Erythroblast (primary cell): ENCODE data around the gene DCPS.

Experiments
- GATA1 ChIP-seq: IDR thresholded peaks from 2 replicates; pipeline ENCODE4 v1.6.1; 2011; ENCODE audit warnings: low read depth, mild to moderate bottlenecking, control low read depth, low read length, moderate library complexity
- POLR2A ChIP-seq: IDR thresholded peaks from 2 replicates; pipeline ENCODE4 v1.6.1; 2011; ENCODE audit warnings: mild to moderate bottlenecking, low read length

DNA sequence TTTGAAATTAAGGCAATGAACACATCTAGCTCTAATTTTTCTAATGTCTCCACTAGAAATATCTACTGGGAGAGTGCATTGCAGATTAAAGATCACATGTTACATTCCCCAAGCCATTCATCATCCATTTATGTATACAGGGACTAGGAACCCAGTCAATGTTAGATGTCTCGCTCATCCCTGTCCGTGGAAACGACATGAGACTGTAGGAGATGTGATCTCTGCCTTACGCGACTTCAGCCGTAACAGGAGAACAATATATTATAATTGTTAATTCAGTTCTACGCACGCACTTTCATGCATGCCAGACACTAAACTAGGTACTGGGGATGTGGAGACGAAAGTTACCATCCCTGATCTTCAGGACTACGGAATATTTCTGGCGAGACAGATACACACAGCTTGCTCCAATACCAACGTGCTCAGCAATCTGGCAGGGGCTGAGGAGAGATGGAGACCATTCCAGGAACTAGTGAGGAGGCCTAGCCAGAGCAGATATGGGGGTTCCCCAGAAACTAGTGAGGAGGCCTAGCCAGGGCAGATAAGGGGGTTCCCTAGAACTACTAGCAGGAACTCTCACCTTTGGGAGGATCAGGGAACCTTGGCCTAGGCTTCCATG, 706 bp downstream of the DCPS start:
- TF ChIP-seq POLR2A: no peak
- TF ChIP-seq GATA1: no peak
